LoVo (cell line): Measurements from ENCODE around the gene JADE2.
"Not testable (repeated sequence)": the region's sequence is repeated elsewhere in the genome, so short reads cannot be mapped to it uniquely, and the experiment has no call there.

ENCODE experiments used
- DNase-seq: peaks from one replicate; pipeline ENCODE4 v3.0.0-alpha.2; 2016; ENCODE audit warnings: low spot score

Gene JADE2

DNA sequence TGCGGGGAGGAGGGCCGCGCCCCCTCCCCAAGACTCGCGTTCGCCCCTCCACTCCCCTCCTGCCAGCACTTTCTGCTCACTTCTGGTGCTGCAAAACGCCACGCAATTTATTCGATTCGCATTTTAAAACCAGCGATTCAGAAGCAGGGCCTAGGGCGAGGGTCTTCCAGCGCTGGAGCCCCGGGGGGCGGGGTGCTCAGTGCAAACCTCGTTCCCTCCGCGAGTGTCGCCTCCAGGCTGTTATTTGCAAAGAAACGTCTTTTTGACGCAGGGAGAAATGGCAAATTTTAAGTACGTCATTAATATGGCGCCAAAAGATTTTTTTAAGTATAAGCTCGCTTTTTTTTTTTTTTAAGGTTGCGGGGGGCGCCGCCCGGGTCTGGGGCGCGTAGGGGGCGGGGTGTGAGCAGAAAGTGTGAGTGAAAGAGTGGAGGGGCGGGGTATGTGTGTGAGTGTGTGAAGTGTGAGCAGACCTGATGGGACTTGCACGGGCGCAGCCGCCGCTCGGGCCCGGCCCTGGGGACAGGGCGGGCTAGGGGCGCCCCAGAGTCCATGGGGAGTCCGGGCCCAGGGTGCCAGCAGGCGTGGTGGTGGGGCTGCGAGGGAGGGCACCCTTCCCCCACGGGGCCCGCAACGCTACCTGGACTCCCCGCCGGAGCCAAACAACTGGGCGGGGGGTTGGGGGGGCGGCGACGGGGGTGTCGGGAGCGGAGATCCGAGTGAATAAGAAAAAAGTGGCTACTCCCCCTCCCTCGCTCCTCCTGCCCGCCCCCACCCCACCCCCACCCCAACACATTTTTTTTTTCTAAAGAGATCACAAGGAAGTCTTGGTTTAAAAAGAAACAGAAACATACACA, at the start of gene JADE2:
TSS of gene JADE2 (plus strand) at position 845 of the 857 bp plus-strand sequence. CDS start 10,188 bp downstream, outside the sequence.
- DNase-seq, result peak; percentile 69

GRCh38 chr5:134477462-134478245, 47.8 kb upstream of the JADE2 start:
- DNase-seq, result no peak

DNA sequence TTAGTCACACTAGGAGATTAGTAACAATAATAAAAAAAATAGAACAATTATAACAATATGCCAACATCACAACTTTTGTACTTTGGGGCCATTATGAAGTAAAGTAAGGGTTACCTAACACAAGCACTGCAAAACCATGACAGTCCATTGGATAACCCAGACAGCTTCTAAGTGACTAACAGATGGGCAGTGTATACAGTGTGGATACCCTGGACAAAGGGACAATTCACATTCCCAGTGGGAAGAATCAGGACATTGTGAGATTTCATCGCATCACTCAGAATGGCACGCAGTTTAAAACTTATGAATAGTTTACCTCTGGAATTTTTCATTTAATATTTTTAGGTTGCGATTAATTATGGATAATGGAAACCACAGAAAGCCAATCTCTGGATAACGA, 45.6 kb upstream of the JADE2 start:
- DNase-seq, result no peak

- DNase-seq, result no peak
These were observed 36.1 kb upstream of the JADE2 start for GRCh38 chr5:134489227-134489944.

- no peak for DNase-seq
These were observed 35.1 kb upstream of the JADE2 start for GRCh38 chr5:134490255-134490924.

GRCh38 chr5:134490925-134491271, 34.6 kb upstream of the JADE2 start:
- DNase-seq, result no peak

- DNase-seq, result no peak
These were observed 33.5 kb upstream of the JADE2 start for GRCh38 chr5:134491841-134492442.

DNA sequence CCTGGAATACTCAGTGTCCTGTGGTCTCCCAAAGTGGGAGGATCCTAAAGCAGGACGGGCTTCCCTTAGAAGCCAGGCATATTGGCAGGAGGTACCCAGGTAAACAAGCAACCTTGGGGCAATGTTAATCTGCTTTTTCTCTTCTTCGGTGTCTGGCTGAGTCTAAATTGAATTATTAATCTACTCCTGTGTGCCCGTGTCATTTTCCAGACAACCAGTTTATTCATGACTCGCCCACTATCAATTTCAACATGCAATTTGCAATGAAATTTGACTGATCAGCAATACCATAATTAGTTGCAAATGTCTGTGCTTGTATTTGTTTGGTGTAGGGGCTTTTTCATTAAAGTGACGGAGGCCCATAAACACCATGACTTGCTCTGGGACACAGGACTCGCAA, 32.9 kb upstream of the JADE2 start:
- no peak for DNase-seq

DNA sequence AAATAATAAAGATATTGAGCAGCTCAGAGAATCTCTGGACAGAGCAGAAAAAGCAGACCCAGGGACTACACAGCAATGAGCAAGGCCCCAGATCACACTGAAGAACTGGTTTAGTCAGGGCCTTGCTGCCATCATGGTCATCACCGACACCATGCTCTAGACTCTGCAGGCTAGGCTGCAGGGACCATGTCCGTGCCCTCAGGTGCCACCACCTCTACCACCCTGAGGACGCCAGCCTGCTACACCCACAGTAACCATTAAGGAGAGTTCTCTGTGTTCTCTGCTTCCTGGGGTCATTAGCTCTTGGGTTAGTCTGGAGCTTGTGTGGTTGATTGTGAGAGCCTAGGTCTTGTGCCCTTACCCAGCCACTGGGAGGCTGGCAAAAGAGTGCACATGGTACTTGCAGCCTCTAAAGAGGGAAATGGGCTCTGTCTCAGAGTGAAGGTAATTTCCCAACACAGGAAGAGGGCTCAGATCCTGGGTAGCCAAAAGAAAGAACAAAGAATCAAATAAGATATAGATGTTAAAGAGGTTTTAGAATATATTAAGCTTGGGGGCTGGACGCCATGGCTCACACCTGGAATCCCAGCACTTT, 31.9 kb upstream of the JADE2 start:
- no peak for DNase-seq

- DNase-seq, result no peak
These were observed 30.7 kb upstream of the JADE2 start for GRCh38 chr5:134494780-134495179.

DNA sequence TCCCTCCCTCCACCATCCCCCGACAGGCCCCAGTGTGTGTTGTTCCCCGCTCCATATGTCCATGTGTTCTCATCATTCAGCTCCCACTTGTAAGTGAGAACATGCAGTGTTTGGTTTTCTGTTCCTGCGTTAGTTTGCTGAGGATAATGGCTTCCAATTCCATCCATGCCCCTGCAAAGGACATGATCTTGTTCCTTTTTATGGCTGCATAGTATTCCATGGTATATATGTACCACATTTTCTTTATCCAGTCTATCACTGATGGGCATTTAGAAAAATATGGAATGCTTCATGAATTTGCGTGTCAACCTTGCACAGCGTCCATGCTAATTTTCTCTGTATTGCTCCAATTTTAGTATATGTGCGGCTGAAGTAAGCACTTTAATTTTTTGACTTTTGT, 25.6 kb upstream of the JADE2 start:
- DNase-seq, result not testable (repeated sequence)

GRCh38 chr5:134500699-134501430, 24.6 kb upstream of the JADE2 start:
- DNase-seq, result no peak

- no peak for DNase-seq
These were observed 23.2 kb upstream of the JADE2 start for GRCh38 chr5:134502259-134502658.

DNA sequence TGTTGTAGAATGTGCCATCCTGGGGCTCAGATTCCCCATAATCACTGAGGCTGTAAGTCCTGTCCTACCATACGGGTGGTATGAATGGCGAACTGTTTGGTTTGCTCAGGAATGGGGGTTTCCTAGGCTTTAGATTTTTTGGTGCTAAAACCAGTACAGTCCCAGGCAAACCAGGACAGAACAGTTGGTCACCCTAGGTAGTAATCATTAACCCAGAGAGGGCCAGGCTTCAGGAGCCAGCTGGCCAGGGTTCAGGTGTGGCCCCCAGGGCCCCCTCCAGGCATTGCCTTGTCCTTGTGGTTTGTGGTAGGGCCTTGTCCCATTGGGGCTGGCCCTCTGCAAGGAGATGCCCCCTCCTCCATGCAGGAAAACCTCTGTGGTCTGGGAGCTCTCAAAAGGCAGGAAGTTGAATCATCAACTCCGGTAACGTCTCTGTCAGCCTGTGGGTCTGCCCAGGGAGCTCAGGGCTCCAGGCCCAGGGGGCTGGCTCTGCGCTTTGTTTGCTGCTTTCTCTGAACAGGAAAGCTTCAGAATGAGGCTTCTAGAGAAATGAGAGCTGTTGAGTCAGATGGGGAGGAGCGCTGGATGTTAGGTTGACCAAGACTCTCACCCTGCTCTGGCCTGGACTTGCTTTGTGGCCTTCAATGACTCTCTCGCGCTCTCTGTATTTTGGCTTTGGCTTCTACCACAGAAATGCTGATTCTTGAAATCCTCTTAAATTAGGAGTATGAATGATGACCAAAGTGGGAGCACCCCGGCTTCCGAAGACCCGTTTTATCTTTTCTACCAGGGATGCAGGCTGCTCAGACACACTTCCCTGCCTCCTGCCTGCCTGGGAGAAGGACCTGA, 22.2 kb upstream of the JADE2 start:
- DNase-seq, result peak; percentile 67

DNA sequence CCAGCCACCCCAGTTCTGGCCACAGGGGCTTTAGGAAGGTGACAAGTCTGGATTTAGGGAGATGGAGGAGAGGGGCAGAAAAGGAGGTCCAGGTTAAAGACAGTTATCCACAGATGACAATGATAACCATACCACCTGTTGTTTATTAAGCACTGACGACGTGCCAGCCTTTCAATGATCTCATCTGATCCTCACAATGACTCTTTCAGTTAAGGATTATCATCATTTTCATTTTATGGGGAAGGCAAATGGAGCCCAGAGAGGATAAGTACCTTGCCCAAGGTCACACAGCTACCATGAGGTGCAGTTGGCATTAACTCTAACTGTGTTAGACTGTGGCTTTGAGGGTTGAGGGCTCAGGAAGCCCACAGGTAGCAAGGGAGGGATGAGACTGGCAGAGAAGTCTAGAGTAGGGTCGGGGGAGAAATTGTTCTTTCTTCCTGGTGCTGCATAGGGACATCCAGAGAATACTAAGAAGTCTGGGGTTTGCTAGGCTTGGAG, 21.5 kb upstream of the JADE2 start:
- no peak for DNase-seq

DNA sequence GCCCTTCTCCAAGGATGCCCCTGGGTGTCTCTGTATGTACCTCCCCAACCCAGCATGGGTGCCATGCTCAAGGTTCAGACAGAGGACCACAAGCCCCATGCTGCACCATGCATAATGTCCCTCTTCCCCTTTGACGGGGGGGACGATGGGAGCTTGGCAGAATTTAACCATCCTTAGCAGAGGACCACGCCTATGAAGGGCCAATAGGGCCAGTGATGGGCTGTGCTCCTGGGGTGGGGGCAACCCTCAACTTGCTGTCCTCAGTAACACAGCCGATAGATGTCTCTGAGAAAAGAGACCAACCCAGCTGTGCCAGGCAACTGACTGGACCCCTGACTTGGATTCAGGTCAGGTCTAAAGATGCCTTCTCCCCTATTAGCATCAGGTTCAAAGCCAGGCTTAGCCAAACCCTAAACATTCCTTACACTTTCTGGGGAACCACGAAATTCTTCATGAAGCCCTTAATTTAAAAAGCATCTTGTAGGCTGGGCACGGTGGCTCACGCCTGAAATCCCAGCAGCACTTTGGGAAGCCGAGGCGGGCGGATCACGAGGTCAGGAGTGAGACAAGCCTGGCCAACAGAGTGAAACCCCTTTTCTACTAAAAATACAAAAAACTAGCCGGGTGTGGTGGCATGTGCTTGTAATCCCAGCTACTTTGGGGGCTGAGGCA, 20.7 kb upstream of the JADE2 start:
- DNase-seq, result no peak

DNA sequence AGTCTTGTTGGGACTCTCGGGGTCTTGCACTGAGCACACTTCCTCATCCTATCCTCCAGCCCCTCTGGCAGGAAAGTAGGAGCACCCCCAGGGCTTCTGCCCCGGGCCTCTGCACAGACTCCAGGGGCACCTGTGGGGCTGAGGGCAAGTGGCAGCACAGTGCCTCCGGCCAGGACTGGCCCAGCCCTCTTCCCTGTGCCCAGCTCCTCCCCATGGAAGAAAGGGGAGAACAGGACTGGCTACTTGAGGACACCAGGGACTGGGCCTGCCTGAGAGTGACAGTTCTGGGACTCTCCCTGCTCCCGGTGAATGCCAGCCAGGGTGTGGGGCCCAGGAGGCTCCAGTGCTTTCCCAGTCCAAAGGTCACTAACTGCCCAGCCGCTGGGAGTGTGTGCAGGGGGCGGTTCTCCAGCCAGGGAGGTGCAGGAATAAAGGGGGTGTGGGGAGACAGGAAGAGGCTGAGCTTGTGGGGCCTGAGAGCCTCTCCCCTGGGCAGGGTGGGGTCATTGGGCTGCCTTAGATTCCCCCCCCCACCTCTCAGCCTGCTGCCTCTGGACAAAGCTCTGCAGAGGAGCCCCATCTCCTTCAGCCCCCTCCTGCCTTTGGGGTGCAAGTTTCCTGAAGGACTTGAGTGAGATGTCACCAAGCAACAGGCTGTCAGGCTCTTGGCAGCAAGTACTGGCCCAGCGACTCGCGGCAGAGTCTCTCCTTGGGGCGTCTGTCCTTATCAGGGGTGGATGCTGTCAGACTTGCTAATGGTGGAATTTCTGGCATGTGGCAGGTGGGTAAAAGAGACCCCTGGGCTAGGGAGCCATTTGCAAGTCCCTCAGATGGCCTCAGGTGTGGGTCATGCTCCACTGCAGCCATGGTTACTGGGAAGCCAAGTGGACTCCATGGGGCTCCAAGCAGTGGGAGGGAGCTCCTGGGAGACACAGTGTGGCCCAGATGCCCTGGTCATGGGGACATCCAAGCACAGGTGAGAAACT, 19.1 kb upstream of the JADE2 start:
- peak; percentile 98 for DNase-seq

DNA sequence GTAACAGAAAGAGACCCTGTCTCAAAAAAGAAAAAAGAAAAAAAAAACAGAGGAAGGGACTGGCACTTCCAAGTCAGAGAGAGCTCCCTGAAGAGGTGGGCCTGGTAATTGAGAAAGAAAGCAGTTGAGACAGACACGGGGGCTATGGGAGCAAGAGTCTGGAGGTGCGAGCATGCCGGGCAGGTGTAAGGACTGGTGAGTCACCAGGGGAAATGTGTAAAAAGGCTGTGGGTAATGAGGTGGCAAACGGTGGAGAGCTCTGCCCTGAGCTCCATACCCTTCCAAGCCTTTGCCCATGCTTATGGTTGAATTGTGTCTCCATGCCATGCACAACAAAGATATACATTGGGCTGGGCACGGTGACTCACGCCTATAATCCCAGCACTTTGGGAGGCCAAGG, 18.0 kb upstream of the JADE2 start:
- DNase-seq, result peak; percentile 23
